ENCODE data around the gene RASD2. TPM values are rescaled to one million over a fixed set of nuclear protein-coding genes. Genes with fewer than 3 reads are reported as not detected.

Gene RASD2
- total RNA-seq, 1 experiment from 2014 or later: not detected

DNA sequence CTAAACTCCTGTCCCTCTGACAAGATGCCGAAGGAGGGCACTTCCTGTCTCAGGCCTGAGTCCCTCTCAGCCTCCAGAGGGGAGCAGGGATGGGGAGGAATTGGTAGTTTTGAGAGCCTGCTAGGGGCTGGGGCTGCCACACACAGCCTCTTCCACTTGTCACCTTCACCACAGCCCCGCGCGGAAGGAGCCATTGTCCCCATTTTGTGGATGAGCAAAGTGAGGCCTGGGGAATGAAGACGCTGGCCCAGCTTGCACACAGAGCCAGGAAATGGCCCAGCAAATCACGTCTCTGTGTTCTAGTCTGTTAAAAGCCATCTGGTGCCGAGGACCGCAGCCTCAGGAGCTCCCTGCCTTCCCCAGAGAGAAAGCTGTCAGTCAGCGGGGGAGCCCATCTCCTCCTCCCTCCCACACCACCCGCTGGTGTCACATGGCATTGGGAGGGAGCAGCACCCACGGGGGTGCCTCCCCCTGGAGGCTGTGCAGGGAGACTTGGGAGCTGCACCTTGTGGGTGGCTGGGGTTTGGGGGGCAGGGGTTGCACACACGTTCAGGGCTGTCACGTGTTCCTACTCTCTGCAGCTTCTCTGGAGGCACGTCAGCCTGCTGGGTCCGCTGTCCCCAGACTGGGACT lies 34.6 kb downstream of the RASD2 start:
- in situ Hi-C loops (cut with HindIII; ENCODE audit: low sequenced_read_pairs): no loop called here
- no peak for DNase-seq (ENCODE audit: low spot score)

DNA sequence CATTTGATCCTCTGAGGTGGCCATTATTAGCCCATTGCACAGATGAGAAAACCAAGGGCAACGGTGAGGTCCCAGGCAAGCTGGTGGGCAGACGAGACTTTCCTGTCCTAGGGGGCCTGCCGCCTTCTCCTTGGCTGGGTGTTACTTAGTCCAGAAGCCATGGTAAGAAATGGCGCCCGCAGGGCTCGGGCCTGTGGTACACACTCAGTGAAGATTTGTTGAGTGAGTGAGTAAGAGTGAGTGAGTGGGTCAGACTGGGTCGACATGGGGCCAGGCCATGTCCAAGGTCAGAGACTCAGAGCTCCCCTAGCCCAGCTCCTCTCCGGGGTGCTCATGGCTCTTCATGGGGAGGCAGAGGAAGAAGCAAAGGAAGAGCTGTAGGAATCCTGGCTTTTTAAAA lies 36.0 kb downstream of the RASD2 start:
- in situ Hi-C loops (cut with HindIII; ENCODE audit: low sequenced_read_pairs): no loop called here
- no peak for DNase-seq (ENCODE audit: low spot score)

DNA sequence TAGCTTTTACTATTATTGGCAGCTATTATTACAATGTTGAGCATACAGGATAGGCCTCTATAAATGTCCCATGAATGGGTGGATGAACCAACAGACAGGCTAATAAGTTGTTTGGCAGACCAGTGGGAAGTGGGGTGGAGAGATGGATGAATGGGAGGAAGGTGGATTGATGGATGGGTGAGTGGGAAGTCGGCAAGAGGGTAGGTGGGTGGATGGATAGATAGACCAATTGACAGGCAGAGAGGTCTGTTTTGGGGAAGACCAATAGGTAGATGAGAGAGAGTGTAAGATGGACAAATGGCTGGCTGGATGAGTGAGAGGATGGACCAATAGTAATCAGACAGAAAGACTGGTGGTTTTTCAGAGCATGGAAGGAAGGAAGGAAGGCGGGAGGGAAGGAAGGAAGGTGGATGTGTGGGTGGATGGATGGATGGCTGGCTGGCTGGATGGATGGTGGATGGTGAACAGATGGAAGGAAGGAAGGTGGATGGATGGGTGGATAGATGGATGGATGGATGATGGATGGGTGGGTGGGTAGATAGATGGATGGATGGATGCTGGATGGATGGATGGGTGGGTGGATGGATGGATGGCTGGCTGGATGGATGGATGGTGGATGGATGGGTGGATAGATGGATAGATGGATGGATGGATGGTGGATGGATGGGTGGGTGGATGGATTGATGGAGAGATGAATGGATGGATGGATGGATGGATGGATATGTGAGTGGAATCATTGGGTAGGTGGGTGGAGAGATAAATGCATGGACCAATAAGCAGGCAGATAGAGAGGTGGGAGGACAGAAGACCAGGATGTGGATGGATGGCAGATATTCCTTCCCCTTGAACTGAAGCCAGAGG lies 37.4 kb downstream of the RASD2 start:
- no peak for DNase-seq (ENCODE audit: low spot score)
- in situ Hi-C loops (cut with HindIII; ENCODE audit: low sequenced_read_pairs): no loop called here

DNA sequence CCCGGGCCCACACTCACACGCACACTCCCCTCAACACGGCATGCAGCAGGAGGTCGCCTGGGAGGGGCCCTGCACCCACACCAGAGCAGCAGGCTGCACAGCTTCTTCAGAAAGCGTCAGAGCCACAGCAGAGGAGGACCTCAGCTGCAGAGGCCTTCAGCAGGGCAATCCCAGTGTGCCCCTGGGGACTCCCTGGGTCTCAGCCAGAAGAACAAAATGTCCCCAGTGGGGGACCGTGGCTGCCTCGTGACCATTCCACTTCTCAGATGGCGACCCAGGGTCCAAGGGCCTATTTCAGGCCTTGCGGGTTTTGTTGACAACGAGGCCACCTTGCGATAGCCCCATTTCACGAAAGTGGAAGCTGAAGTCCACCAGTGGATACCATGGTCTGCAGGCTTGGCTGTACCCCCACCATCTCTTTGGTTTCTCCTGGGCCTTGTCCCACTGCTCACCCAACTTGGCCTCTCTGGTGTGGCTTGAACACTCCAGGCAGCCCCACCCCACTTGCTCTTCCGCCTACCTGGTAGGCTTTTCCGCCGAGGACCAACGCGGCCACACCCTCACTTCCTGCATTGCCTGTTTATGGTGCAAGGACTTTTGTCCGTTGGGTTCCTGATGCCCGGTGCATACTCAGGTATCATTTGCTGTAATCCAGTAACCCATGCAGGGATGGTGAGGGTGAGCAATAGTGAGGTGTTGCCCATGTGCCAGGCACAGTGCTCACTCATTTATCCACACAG lies 38.4 kb downstream of the RASD2 start:
- in situ Hi-C loops (cut with HindIII; ENCODE audit: low sequenced_read_pairs): no loop called here
- no peak for DNase-seq (ENCODE audit: low spot score)

DNA sequence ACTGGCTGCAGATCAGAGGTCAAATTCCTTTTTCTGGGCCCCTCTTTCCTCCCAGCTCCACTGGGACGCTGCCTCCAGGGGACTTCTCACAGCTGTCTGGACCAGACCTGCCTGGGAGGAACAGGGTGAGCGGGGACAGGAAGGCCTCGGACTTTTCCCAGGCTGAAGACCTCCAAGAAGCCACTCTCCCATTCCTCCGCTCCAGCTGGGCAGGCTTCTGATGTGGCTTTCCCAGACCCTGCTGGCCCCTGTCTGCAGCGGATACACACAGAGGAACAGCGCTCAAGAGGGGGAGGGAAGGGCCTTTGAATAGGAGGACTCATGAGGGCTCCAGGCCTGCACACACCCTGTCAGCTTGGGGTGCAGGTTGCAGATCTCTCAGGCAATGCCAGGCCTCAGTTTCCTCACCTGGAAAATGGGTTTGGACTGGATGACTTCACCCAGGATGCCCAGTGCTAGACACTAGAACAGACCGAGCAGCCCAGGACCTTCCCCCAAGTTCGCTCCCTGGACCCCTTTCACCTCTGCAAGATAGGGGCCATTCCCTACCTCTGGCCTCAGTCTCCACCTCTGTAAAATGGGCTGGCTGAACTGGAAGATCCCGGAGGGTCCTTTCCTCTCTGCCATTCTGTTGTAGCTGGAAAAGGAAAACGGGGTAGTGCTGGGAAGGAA lies 39.9 kb downstream of the RASD2 start:
- DNase-seq (ENCODE audit: low spot score): no peak
- in situ Hi-C loops (cut with HindIII; ENCODE audit: low sequenced_read_pairs): no loop called here

DNA sequence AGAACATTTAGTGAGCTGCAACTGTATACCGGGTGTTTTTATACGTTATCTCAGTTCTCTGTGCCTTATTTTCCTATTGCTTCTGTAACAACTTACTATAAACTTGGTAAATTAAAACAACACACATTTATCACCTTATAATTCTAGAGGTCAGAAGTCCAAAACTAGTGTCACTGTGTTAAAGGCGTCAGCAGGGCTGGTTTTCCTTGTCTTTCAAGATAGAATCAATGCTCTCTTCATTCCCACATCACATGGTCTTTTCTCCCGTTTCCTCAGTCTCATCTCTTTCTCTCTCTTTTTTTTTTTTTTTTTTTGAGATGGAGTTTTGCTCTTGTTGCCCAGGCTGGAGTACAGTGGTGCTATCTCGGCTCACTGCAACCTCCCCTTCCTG lies 40.4 kb downstream of the RASD2 start:
- in situ Hi-C loops (cut with HindIII; ENCODE audit: low sequenced_read_pairs): no loop called here
- DNase-seq (ENCODE audit: low spot score): no peak

DNA sequence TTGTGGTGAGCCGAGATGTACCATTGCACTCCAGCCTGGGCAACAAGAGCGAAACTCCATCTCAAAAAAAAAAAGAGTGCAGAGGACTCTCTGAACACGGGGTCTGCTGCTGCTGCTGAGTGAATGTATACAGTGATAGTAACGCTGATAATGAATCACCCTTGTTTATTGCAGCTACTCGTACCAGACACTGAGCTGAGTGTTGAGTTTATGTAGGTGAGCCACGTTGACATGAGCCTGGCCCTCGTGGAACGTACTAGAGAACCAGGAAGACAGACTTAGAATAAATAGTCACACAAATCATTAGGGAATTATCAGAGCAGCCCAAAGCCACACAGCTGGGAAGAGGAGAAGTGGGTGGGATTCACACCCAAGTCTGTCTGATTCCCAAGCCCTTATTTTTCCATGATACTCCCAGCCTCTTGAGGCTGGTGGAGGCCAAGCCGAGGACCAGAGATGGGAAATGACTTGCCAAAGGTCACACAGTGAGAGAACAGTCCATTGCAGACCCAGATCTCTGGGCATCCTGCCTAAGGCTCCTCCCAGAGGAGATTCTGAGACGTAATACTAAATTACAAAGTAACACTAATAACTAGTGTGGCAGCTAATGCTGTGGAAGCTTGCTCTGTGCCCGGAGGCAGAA lies 41.7 kb downstream of the RASD2 start:
- in situ Hi-C loops (cut with HindIII; ENCODE audit: low sequenced_read_pairs): no loop called here
- DNase-seq (ENCODE audit: low spot score): no peak

DNA sequence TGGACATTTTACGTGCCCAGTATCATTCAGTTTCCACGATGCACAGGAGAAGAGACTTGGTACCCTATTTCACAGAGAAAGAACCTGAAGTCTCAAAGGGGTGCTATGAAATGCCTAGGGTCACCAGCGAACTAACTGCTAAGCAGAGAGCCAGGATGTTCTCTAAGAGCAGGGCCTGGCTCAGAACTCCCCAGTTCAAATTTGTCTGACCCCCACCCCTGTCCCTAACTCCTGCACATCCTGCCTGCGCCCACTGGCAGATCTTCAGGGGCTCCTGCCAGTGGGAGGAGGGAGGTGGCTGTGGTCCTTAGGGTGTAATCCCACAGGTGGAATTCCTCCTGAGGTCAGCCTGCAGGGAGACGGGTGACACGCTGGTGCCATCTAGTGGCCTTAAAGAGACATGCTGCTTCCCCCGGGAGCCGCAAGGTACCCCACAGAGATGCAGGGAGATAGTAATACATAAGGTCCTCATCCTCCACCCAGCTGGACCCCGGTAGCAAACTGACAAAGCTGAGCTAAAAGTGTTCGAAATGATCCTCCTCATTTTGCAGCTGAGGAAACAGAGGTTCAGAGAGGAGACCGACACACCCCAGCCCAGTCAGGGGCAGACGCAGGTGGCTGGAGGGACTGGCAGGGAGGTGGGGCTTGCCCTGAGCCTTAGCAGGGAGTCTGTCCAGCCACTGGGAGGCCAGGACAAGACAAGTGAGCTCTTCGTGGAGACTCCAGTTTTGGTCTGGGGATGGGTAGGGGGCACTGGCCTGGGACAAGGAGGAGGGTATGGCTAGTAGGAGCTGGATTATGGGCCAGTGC lies 42.4 kb downstream of the RASD2 start:
- in situ Hi-C loops (cut with HindIII; ENCODE audit: low sequenced_read_pairs): no loop called here

DNA sequence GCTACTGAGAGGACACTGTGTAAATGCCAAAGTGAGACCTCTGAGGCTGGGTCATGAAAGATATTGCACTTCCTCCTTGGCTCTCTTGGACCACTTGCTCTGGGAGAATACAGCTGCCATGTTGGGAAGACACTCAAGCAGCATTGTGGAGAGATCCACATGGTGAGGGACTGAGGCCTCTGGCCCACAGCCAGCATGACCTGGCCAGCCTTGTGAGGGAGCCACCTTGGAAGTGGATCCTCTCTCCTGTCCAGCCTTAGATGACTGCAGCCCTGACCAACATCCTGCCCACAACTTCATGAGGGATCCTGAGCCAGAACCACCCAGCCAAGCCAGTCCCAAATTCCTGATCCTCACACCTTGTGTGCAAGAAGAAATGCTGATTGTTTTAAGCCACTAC lies 46.1 kb downstream of the RASD2 start:
- no peak for DNase-seq (ENCODE audit: low spot score)
- in situ Hi-C loops (cut with HindIII; ENCODE audit: low sequenced_read_pairs): no loop called here

More for the DNA sequence above, 42.4 kb downstream of the RASD2 start:
- peak; percentile 76 for DNase-seq (ENCODE audit: low spot score)

DNA sequence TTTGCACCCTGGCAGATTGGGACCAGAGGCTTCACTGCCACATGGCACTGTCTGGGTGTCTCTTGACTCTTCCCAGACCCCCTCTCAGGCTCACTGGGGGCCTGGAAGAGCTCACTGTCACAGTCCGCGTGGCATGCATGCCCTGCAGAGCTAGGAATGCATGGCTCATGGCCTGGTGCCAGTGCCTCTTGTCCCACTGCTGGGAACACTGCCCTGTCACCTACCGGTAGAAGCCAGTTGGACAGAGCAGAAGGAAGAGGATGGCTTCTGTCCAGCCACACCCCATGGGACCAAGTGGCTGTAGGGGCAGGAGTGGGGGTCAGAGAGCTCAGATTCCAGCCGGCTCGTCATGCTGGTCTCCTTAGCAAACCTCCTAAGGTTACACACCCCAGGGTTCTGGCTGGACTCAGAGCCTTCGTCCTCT lies 46.8 kb downstream of the RASD2 start:
- in situ Hi-C loops (cut with HindIII; ENCODE audit: low sequenced_read_pairs): no loop called here
- DNase-seq (ENCODE audit: low spot score): peak; percentile 75

DNA sequence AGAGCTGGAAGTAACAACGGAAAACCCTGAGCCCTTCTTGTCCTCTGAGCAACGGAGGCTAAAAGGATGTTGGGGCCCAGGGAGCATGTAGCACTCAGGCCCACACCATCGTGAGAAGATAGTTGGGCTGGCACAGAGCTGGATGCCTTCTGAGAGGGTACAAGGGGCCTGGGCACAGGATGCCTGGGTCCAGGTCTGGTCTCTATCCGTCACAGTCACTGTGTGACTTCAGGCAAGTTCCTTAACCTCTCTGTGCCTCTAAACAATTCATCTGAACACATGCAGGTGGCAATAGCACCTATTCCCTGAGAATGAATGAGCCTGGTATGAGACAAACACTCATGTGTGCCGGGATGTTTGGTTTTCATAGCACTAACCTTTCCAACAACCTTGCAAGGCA lies 47.3 kb downstream of the RASD2 start:
- no peak for DNase-seq (ENCODE audit: low spot score)
- in situ Hi-C loops (cut with HindIII; ENCODE audit: low sequenced_read_pairs): no loop called here

DNA sequence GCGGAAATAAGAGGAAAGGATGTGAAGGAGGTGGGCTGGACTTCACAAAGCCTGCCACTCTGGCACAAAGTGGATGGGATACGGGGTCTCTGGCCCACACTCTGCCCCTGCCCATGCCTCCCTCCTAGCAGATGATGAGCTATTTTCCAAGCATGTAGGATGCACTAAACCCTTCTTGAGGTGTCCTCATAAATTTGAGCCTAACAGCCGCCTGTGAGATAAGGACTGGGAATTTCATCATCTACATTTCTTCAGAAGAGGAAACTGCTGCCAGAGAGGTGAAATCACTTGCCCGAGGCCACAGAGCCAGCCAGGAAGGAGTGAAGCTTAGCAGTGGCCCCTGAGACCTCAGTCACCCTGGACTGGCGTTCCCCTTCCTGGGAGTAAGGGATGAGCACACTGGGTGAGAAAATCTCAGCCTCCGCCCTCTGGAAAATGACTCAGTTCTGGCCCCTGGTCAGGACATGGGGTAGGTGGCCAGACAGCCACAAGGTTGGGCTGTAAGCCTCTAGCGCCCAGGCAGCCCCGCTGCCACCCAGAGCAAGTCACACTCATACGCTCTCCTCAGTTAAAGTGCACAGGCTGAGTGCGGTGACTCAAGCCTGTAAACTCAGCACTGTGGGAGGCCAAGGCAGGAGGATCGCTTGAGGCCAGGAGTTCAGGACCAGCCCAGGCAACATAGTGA lies 48.6 kb downstream of the RASD2 start:
- in situ Hi-C loops (cut with HindIII; ENCODE audit: low sequenced_read_pairs): no loop called here
- DNase-seq (ENCODE audit: low spot score): no peak

DNA sequence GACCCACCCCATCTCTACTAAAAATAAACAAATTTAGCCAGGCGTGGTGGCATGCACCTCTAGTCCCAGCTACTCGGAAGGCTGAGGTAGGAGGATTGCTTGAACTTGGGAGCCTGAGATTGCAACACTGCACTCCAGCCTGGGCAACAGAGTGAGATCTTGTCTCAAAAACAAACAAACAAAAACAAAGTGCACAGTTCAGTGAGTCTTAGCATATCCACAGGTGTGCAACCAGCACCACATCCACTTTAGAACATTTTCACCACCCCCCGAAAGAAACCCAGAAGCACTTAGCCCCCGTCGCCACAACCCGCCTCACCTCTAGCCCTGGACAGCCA lies 49.1 kb downstream of the RASD2 start:
- in situ Hi-C loops (cut with HindIII; ENCODE audit: low sequenced_read_pairs): no loop called here
- DNase-seq (ENCODE audit: low spot score): no peak

DNA sequence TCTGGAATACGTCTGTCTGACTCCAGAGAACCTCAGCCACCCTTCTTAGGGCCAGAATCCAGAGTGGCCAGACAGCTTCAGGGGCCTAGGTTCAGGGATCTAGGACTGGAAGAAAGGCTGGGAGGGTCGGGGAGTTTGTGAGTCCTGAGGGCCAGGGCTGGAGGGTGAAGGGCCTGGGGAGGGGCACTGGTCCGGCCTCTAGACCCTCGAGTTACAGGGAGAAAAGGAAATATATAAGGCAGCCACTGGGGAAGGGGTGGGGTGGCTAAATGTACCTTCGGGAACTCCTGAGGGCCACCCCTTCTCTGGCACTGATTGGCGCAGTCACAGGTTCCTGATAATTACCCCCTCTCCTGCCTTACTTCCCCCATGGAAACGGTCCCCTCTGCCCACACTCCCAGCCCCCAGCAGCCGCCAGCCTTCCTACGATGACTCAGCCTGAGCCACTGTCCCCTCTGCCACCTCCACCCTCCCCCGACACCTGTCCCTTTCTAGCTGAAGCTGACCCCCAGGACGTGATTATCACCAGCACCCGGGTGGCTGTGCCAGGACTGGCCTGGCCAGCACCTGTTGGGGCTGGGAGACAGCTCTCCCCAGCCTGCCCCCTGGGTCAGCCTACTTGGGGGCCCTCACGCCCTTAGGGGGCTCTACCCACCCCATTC lies 50.1 kb downstream of the RASD2 start:
- DNase-seq (ENCODE audit: low spot score): no peak
- in situ Hi-C loops (cut with HindIII; ENCODE audit: low sequenced_read_pairs): no loop called here

DNA sequence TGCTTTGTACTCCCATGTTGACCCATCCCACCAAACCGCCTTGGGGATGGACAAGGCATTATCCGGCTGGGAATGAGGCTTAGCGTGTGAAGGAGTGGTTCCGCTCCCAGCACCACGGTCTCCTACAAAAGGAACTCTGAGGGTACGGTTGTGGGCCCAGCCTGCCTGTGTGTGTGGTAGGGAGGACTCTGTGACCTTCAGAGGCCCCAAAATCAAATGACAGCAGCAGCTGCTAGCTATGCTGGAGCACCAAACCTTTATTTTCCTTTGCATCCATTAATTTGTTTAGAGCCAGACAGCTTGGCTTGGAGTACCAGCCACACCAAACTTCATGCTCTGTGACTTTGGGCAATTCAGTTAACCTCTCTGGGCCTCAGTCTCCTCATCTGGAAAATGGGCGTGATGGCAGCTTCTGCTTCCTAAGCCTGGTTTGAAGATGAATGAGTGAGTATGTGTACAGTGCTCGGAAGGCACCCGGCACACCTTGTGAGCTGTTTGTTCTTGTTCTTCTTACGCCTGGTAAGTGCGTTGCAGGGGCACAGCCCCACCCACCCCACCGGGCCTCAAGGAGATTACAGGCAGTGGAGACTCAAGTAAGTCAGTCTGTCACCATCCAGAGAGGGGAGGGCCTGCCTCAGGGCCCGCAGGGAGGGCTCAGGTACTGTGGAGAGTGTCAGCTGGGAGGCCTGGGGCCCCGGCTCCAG lies 51.2 kb downstream of the RASD2 start:
- DNase-seq (ENCODE audit: low spot score): no peak
- in situ Hi-C loops (cut with HindIII; ENCODE audit: low sequenced_read_pairs): no loop called here

DNA sequence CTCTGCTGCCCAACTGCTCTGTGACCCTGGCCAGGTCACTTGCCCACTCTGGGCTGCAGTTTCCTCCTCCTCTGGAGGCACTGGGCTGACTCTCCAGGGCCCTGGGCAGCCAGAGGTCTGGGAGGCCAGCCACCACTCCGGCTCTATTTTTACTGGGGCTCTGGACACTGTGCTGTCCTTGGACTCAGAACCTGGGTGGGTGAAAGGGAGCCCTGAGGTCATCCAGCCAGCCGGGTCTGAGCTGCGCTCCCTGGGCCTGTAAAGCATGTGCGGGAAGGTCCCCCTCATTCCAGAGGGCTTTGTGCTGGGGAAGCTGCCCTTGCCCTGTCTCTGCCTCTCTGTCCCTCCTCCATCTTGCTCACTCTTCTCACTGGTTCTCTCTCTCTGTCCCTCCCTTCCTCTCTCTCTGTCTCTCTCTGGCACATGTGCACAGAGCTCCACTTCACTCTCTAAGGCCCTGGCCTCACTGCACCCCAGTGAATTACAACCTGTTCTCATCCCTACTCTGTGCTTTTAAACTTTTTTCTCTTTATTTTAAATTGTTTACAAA lies 51.9 kb downstream of the RASD2 start:
- in situ Hi-C loops (cut with HindIII; ENCODE audit: low sequenced_read_pairs): no loop called here
- DNase-seq (ENCODE audit: low spot score): no peak

Measured in G401 (cell line).